22Rv1 (cell line): Measurements from ENCODE around the gene PAX3.

ENCODE experiments used
- ZFX ChIP-seq: fragments of 450-650 bp; IDR thresholded peaks from 2 replicates; pipeline ENCODE4 v1.6.1; 2017; ENCODE audit warnings: antibody characterized with exemption, borderline replicate concordance
- TF ChIP-seq, protein P1 (sequence below): fragments of 450-650 bp; IDR thresholded peaks from 2 replicates; pipeline ENCODE4 v1.5.1; 2017; ENCODE audit warnings: mild to moderate bottlenecking

DNA sequence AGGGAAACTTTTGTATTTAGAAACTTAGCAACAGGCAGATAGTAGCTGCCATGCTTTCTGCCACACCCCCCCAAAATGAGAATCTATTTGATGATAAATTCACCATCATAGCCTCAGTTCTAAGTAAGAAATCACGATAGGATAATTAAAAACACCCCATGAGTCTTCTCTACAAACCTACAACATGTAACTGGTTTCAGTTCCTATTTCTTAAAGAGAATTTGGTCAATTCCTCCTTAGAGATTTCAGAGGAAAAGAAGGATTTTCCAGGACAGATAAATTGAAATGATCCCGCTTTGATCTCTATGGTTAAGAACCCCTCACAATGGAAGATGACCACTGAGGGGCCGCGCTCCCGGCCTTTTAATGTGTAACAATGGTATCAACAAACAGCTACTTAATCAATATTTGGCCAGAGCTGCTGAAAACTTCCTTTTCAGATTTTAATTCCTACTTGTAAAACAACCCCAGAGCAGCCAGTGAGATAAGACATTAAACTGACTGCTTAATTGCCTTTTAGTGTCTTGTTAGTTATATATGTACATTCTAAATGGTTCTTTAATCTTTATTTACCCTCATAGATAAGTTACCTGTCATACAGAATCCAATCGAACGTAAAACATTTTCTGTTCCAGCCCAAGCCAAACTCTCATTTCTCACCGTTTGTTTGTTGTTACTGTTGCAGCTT, 10.1 kb downstream of the PAX3 start:
- TF ChIP-seq, protein P1, sequence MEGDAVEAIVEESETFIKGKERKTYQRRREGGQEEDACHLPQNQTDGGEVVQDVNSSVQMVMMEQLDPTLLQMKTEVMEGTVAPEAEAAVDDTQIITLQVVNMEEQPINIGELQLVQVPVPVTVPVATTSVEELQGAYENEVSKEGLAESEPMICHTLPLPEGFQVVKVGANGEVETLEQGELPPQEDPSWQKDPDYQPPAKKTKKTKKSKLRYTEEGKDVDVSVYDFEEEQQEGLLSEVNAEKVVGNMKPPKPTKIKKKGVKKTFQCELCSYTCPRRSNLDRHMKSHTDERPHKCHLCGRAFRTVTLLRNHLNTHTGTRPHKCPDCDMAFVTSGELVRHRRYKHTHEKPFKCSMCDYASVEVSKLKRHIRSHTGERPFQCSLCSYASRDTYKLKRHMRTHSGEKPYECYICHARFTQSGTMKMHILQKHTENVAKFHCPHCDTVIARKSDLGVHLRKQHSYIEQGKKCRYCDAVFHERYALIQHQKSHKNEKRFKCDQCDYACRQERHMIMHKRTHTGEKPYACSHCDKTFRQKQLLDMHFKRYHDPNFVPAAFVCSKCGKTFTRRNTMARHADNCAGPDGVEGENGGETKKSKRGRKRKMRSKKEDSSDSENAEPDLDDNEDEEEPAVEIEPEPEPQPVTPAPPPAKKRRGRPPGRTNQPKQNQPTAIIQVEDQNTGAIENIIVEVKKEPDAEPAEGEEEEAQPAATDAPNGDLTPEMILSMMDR = no peak
- no peak for TF ChIP-seq ZFX
